Measurements from ENCODE around the gene GRIN3B. TPM values are rescaled to one million over a fixed set of nuclear protein-coding genes. Genes with fewer than 3 reads are reported as not detected.
"Not testable (repeated sequence)": the region's sequence is repeated elsewhere in the genome, so short reads cannot be mapped to it uniquely, and the experiment has no call there.

The GRIN3B gene, protein sequence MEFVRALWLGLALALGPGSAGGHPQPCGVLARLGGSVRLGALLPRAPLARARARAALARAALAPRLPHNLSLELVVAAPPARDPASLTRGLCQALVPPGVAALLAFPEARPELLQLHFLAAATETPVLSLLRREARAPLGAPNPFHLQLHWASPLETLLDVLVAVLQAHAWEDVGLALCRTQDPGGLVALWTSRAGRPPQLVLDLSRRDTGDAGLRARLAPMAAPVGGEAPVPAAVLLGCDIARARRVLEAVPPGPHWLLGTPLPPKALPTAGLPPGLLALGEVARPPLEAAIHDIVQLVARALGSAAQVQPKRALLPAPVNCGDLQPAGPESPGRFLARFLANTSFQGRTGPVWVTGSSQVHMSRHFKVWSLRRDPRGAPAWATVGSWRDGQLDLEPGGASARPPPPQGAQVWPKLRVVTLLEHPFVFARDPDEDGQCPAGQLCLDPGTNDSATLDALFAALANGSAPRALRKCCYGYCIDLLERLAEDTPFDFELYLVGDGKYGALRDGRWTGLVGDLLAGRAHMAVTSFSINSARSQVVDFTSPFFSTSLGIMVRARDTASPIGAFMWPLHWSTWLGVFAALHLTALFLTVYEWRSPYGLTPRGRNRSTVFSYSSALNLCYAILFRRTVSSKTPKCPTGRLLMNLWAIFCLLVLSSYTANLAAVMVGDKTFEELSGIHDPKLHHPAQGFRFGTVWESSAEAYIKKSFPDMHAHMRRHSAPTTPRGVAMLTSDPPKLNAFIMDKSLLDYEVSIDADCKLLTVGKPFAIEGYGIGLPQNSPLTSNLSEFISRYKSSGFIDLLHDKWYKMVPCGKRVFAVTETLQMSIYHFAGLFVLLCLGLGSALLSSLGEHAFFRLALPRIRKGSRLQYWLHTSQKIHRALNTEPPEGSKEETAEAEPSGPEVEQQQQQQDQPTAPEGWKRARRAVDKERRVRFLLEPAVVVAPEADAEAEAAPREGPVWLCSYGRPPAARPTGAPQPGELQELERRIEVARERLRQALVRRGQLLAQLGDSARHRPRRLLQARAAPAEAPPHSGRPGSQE
- under 1 TPM in 1 of 2 donors, not detected in 1; 0.05 TPM for total RNA-seq
- long read RNA-seq, donor 1 = 0 reads
- long read RNA-seq, donor 2 = 0 reads

GRCh38 chr19:1000095-1000494 is at the start of gene GRIN3B:
GRIN3B (plus strand) TSS chr19:1000419; CDS start chr19:1000438, 19 bp downstream.
- intact Hi-C loops (cut with DNase I) = loop anchor here in 1 of 2 donors (1.0 kb wide), 1 partner anchor 23 kb away; no protein-coding TSS in a partner anchor
- DNase-seq (ENCODE audit: low spot score) = peak; percentile 91

DNA sequence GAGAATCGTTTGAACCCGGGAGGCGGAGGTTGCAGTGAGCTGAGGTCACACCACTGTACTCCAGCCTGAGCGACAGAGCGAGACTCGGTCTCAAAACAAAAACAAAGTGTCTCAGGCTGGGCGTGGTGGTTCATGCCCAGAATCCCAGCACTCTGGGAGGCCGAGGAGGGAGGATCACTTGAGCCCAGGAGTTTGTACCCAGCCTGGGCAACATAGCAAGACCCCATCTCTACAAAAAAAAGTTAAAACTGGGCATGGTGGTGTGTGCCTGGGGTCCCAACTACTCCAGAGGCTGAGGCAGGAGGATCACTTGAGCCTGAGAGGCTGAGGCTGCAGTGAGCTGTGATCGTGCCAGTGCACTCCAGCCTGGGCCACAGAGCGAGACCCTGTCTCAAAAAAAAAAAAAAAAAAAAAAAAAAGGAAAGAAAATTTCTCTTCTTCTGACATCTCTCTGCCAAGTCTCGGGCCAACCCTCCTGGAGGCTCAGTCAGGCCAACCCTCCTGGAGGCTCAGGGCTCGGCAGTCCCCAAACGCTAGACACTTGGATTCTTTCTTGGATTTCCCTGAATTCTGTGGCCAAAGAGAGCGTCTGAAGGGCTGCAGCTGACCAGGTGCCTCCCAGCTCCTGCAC is 48.1 kb upstream of the GRIN3B start:
- intact Hi-C loops (cut with DNase I) = no loop called here
- DNase-seq (ENCODE audit: low spot score) = no peak

DNA sequence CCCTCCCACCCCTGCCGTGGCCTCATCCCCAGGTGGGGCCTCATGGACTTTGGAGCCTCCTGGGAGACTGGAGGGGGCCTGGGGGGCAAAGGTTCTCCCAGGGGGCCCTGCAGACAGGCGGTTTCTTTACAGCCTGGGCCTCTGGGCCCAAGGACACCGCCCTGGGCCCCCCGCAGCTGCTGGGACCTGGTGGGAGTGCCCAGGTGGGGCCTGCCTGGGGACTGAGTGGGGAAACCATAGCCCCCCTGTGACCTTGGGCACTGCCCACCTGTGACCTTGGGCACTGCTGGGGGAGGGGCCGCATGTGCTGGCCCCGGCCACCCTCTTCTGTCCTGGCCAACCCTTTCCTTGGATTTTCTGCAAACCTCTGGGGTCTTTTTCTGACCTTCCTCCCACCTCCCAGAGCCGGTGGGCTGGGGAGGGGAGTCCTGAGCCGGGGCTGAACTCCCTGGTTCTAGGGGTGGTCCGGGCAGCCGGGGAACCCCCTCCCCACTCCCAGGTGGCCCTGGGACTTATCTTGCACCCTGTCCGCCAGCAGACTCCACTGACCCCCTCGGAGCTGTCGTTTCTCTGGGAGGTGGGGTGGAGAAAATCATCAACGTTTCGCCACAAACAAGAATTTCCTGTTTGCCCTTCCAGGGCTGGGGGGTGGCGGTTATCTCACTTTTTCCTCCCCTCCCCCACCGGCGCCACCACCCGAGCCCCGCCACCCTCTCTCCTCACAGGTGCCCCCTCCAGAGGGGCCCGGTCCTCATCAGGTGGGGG is 47.4 kb upstream of the GRIN3B start:
- DNase-seq (ENCODE audit: low spot score) = no peak
- intact Hi-C loops (cut with DNase I) = no loop called here

DNA sequence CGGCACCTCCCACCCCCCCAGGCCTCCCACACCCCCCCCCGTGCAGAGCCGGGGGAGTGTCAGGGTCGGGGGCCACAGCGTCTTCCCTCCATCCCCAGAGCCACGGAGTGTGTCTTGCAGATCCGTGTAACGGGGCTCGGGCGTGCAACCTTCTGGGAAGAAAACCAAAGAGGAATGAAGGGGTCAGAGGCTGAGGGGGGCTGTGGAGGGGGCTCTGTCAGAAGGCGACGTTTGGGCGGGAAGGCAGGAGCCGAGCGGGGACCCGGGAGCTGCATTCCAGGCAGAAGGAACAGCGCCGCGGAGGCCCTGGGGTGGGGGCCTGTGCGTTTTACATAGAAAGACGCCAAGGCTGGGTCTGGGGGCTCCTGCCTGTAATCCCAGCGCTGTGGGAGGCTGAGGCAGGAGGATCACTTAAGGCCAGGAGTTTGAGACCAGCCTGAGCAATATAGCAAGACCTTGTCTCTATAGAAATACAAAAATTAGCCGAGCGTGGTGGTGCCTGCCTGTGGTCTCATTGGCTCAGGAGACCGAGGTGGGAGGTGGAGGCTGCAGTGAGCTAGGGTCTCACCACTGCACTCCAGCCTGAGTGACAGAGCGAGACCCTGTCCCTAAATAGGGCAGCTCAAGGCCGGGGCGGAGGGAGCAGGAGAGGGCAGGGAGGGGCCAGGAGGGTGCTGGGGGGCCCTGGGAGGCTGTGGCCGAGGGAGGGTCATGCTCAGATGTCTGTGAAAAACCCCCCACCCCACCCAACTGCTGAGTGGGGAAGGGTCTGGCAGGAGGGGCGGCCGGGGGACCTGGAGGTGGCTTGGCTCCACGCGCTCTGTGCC is 46.6 kb upstream of the GRIN3B start:
- intact Hi-C loops (cut with DNase I) = no loop called here

GRCh38 chr19:954272-954671 is 45.9 kb upstream of the GRIN3B start:
- no peak for DNase-seq (ENCODE audit: low spot score)
- intact Hi-C loops (cut with DNase I) = no loop called here

More for the DNA sequence above, 46.6 kb upstream of the GRIN3B start:
- DNase-seq (ENCODE audit: low spot score) = no peak

DNA sequence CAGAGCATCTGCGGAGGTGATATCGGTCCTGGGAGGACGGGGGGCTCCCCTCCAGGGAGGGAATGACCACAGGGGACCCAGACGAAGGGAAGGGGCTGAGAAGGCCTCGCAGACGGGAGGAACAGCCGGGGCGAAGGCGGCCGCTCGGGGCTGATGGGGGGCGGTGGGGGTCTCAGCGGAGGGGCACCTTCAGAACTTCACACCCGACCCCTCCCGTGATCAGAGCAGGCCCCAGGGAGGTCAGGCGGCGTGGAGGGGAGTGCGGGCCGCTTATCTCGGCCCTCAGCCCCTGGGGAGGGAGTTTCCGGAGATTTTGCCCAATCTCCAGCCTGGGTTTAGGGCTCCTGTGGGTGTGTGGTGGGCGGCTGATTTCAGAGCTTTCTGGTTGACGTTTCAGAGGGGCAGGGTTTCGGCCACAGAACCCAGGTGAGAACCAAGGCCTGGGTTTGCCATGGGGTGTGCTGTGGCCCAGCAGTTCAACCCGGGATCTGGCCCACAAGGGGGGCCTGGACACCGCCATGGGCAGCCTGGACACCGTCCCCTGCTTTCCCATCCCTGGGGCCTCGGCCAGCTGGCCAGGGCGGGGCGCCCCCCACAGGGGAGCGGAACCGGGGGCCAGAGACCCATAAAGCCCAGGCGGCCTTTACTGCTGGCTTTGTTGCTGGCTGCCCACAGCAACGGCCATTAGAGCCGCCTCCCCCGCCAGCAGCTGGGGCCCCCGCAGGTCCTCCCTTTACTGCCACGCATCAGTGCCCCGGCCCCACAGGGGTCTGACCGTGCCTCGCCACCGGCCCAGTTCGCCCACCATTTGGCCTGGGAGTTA is 45.3 kb upstream of the GRIN3B start:
- no peak for DNase-seq (ENCODE audit: low spot score)
- intact Hi-C loops (cut with DNase I) = no loop called here

DNA sequence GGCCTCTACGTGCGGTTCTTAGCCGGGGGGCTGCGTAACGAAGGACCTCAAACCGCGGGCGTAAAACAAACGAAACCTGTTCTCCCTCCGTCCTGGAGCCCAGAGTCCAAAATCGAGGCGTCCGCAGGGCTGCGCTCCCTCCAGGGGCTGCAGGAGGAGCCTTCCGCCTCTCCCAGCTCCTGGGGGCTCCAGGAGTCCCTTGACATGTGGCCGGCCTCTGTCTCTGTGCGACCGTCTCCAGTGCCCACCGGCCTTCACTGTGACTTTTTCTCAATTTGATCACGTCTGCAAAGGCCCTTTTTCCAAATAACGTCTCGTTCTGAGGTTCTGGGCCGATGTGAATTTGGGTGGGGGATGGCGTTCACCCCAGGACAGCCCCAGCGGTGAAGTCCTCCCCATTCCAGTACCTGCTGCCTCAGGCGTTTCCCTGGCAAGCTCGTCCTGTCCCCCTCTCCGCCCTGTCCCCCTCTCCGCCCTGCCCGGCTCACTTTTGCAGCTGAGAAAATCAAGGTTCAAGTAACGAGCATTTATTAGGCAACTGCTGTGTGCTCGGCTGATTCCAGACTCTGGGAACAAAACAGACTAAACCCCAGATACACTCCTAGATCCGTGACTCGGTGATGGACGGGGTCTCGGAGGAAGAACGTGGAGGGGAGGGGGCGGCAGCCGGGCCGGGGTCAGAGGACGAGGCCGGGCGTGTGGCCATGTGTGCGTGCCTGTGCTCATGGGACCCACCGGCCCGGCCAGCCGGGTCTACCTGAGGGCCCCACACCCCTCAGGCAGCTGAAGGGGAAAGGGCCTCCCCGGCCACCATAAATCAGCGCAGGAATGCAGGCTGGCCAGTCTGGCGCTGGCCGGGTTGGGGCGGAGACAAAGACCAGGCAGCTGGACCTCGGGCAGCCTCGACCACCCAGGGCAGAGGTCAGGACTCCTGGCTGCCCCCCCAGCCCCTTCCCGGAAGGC is 44.1 kb upstream of the GRIN3B start:
- intact Hi-C loops (cut with DNase I) = no loop called here
- DNase-seq (ENCODE audit: low spot score) = no peak

DNA sequence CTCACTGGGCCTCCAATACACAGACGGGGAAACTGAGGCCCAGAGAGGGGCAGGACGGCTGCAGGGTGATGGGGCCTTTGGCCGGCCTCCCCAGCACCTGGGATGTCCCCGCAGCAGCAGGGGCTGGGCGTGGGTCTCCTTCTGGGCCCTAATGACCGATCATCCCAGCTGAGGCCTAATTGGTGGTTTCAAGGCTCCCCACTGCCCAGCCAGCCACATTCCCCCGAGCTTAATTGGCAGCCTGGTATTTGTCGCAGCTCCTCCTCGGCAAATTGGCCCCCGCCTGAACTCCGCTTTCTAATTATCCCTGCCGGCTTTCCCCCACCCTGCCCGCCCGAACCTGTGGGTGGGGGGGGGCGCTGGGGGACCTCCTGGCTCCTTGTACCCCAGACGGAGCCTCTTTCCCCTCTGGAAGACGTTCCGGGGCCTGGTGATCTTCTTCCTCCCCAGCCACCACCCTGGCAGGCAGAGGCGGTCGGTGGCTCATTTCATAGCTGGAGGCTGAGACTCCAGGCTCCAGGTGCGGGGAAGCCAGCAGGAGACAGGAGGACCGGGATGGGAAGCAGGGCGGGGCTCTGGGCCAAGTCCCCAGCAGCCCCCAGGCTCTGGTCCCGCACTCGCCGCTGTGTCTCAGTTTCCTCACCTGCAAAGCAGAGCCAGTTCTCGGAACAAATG is 43.3 kb upstream of the GRIN3B start:
- intact Hi-C loops (cut with DNase I) = no loop called here
- no peak for DNase-seq (ENCODE audit: low spot score)

DNA sequence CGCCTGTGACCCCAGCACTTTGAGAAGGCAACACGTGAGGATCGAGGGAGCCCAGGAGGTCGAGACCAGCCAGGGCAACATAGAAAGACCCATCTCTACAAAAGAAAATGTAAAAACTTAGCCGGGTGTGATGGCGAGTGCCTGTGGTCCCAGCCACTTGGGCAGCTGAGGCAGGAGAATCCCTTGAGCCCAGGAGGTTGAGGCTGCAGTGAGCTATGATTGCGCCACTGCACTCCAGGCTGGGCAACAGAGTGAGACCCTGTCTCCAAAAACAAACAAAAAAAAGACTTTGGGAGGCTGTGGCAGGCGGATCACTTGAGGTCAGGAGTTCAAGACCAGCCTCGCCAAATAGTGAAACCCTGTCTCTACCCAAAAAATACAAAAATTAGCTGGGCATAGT is 42.6 kb upstream of the GRIN3B start:
- DNase-seq (ENCODE audit: low spot score); intact Hi-C loops (cut with DNase I): not testable (repeated sequence)

- intact Hi-C loops (cut with DNase I) = no loop called here
- DNase-seq (ENCODE audit: low spot score) = no peak
These were observed 41.0 kb upstream of the GRIN3B start for GRCh38 chr19:958967-959855.

DNA sequence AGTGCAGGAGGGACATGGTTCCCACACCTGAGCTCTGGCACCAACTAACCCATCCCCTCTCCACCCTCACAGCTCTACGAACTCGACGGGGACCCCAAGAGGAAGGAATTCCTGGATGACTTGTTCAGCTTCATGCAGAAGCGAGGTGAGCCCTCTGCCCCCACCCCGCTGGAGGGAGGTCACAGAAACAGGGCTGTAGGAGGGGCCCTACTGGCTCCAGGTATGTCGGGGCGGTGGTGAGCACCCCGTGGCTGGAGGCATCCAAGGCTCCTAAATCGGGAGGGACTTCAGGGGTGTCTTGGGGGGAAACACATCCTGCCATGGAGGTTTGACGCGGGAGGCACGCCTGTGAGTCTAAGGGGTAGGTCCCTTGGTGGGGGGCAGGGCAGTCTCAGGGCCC is 40.2 kb upstream of the GRIN3B start:
- intact Hi-C loops (cut with DNase I) = no loop called here
- no peak for DNase-seq (ENCODE audit: low spot score)

DNA sequence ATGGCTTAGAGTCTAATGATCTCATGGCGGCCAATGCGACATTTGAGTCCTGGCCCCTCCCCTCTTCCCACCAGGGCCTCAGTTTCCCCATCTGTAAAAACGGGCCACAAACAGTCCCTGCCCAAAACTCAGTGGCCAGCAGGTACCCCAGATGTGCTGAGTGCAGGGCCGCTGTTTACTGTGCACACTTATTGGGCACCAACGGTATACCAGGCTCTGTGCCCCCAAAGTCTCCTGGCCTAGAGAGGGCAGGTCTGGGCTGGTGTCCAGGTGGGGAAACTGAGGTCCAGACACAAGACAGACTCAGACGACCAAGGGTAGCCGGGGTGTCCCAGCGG is 39.6 kb upstream of the GRIN3B start:
- intact Hi-C loops (cut with DNase I) = no loop called here
- DNase-seq (ENCODE audit: low spot score) = no peak

- intact Hi-C loops (cut with DNase I) = no loop called here
- DNase-seq (ENCODE audit: low spot score) = no peak
These were observed 38.2 kb upstream of the GRIN3B start for GRCh38 chr19:961866-962620.

Measured in posterior vena cava (tissue), 2 donors.